ENCODE results near the gene EPHA10.

DNA sequence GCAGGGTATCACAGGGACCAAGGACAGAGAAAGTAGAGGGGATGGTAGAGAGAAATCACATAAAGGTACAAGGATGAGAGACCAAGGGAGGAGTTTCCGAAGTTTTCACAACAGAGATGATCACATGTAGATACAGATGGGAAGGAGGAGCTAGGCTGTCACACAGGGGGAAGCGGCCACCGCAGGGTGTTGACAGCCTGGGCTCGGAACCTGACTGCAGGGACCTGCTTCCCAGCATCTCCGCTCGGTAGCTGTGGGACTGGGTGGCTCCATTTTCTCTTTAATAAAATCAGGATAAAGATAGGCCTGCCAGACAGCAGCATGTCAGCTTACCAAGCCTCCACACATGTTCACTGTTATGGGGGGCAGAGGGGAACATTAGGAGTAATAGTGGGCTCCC is 40.3 kb downstream of the EPHA10 start:
- TF ChIP-seq CTCF (IDR thresholded peaks at IDR 0.05 in 4 of 5, conservative IDR thresholded peaks at IDR 0.05 in 1 of 5) (no peak), POLR2A (IDR thresholded peaks at IDR 0.05) (no peak)
